ENCODE results near the gene PWWP2B. TPM values are rescaled to one million over a fixed set of nuclear protein-coding genes. Genes with fewer than 3 reads are reported as not detected.

Gene PWWP2B
- total RNA-seq, 1 donor from 2014 or later, result 25.2 TPM

DNA sequence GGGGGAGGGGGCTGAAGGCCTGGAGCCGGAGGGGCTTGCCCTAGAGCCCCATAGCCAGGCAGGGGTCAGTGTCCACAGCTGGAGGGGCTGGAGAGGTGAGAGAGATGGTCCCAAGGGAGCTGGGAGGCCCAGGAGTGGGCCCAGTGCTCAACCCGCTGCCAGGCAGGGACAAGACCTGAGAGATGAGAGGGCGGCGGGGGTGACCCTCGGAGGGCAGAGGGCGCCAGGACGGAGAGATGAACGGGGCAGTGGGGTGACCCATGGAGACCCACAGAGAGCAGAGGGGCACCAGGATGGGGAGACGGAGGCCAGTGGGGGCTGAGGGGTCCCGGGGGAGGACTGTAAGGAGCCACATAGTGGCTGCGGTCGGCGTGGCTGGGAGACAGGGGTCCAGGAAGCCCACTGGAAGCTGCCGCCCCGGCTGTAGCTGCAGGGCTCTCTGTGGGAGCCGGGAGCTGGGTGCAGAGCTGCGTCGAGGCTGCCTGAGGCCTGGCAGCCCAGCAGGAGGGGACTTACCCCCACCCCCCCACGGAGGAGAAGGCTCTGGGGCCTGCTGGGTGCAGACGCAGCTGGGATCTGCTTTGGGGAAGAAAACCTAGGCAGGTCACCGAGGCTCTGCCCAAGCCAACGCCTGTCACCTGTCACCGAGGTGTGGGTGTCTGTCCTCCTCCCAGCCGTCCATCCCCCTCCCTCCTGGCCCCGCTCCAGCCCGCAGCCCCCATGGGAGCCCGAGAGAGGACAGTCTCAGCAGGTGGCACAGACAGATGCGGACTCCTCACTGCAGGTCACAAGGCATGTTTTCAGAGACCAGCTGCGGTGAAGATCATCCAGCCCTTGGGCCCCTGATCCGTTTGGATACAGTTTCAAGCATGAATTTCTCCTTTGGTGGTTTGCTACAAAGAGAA lies 25.1 kb downstream of the PWWP2B start:
- peak overlapping the region; percentile 10 for H3K4me3 ChIP-seq
- H3K9me3 ChIP-seq, result no peaks in the 10 kb centered on the region
- H3K36me3 ChIP-seq, result peaks cover 9% of the 10 kb centered on the region
- intact Hi-C loops (cut with DNase I), result no loop called here
- peak overlapping the region; percentile 95 for H3K27ac ChIP-seq
- ATAC-seq (no peak), DNase-seq (no peak)
- H3K27me3 ChIP-seq (ENCODE audit: low read depth), result no peaks in the 10 kb centered on the region
- TF ChIP-seq, protein P1, sequence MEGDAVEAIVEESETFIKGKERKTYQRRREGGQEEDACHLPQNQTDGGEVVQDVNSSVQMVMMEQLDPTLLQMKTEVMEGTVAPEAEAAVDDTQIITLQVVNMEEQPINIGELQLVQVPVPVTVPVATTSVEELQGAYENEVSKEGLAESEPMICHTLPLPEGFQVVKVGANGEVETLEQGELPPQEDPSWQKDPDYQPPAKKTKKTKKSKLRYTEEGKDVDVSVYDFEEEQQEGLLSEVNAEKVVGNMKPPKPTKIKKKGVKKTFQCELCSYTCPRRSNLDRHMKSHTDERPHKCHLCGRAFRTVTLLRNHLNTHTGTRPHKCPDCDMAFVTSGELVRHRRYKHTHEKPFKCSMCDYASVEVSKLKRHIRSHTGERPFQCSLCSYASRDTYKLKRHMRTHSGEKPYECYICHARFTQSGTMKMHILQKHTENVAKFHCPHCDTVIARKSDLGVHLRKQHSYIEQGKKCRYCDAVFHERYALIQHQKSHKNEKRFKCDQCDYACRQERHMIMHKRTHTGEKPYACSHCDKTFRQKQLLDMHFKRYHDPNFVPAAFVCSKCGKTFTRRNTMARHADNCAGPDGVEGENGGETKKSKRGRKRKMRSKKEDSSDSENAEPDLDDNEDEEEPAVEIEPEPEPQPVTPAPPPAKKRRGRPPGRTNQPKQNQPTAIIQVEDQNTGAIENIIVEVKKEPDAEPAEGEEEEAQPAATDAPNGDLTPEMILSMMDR (IDR thresholded peaks at IDR 0.05), result no peak
- H3K4me1 ChIP-seq, result peaks cover 56% of the 10 kb centered on the region

- no peak overlapping the region for H3K4me3 ChIP-seq
- no peak for DNase-seq
- ATAC-seq, result no peak
- peak overlapping the region; percentile 95 for H3K27ac ChIP-seq
- H3K9me3 ChIP-seq, result no peaks in the 10 kb centered on the region
- peaks cover 46% of the 10 kb centered on the region for H3K4me1 ChIP-seq
- intact Hi-C loops (cut with DNase I), result no loop called here
- no peaks in the 10 kb centered on the region for H3K36me3 ChIP-seq
- TF ChIP-seq, protein P1 (IDR thresholded peaks at IDR 0.05), result no peak
- no peaks in the 10 kb centered on the region for H3K27me3 ChIP-seq (ENCODE audit: low read depth)
Observed at GRCh38 chr10:132422903-132423825, 26.2 kb downstream of the PWWP2B start.

GRCh38 chr10:132423966-132424861 lies 27.2 kb downstream of the PWWP2B start:
- intact Hi-C loops (cut with DNase I), result no loop called here
- no peak overlapping the region for H3K27ac ChIP-seq
- DNase-seq (no peak), ATAC-seq (no peak)
- peaks cover 35% of the 10 kb centered on the region for H3K4me1 ChIP-seq
- no peak overlapping the region for H3K4me3 ChIP-seq
- no peaks in the 10 kb centered on the region for H3K27me3 ChIP-seq (ENCODE audit: low read depth)
- no peaks in the 10 kb centered on the region for H3K36me3 ChIP-seq
- TF ChIP-seq, protein P1 (IDR thresholded peaks at IDR 0.05), result no peak
- no peaks in the 10 kb centered on the region for H3K9me3 ChIP-seq

DNA sequence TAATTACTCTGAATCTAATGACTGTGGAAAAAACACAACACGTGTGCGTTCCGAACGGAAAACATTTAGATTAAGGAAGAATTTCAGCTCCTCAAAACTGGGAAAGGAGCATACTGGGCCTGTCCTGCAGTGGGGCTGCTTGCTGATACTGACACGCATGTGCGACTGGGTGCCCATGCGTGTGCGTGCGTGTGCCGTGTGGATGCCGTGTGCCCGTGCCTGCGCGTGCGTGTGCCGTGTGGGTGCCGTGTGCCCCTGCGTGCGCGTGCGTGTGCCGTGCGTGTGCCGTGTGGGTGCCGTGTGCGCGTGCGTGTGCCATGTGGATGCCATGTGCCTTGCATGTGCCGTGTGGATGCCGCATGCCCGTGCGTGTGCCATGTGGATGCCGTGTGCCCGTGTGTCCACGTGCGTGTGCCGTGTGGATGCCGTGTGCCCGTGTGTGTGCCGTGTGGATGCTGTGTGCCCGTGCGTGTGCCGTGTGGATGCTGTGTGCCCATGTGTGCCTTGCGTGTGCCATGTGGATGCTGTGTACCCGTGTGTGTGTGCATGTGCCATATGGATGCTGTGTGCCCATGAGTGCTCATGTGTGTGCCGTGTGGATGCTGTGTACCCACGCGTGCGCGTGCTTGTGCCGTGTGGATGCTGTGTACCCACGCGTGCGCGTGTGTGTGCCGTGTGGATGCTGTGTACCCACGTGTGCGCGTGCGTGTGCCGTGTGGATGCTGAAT lies 28.2 kb downstream of the PWWP2B start:
- intact Hi-C loops (cut with DNase I), result no loop called here
- no peak for DNase-seq
- ATAC-seq, result no peak
- Histone ChIP-seq H3K9me3 (no peaks in the 10 kb centered on the region), H3K27ac (no peak overlapping the region), H3K4me3 (no peak overlapping the region), H3K4me1 (peaks cover 35% of the 10 kb centered on the region), H3K27me3 (ENCODE audit: low read depth) (no peaks in the 10 kb centered on the region), H3K36me3 (no peaks in the 10 kb centered on the region)
- TF ChIP-seq, protein P1 (IDR thresholded peaks at IDR 0.05), result no peak
